Hematopoietic multipotent progenitor cell treated with erythropoietin and hydrocortisone succinate and interleukin-3 and kit ligand, for 15 days (in vitro differentiated cells): ENCODE data around the gene PROP1.
"Not testable (repeated sequence)": the region's sequence is repeated elsewhere in the genome, so short reads cannot be mapped to it uniquely, and the experiment has no call there.

Experiments
- DNase-seq: peaks from one replicate; pipeline ENCODE4 v3.0.0-alpha.2; 2015; ENCODE audit warnings: low spot score

Gene PROP1

DNA sequence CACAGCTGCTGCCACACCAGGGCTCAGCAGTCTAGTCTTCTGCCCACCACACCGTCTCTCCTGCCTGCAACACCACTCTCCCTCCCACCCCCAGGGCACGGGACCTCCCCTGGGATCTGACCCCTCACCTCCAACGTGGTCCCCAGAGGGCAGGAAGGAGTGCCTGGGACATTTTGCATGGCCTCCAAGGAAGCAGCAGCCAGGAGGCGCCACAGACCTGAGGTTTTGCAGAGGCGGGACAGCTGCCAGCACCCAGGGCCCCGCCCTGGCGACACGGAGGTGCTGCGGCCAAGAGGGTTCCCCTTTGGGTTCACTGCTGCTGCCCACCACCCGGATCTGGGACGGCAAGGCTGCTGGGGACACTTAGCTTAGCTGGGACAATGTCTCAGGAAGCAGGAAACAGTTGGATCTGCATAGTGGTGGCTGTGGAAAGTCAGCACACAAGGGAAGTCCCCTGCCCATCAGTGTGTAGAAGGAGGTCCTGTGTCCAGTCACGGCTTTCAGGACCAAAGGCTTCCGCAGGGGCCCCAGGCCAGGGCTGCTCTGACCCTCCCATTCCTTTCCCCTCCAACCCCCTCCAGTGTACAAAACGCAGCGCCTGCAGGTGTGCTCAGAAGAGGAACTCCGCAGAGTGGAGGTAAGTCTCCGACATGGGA is 13.8 kb downstream of the PROP1 start:
- no peak for DNase-seq

- no peak for DNase-seq
Measured at GRCh38 chr5:177981296-177982071, 14.6 kb downstream of the PROP1 start.

- no peak for DNase-seq
Measured at GRCh38 chr5:177980743-177981151, 15.3 kb downstream of the PROP1 start.

GRCh38 chr5:177977600-177977999 is 18.4 kb downstream of the PROP1 start:
- not testable (repeated sequence) for DNase-seq

DNA sequence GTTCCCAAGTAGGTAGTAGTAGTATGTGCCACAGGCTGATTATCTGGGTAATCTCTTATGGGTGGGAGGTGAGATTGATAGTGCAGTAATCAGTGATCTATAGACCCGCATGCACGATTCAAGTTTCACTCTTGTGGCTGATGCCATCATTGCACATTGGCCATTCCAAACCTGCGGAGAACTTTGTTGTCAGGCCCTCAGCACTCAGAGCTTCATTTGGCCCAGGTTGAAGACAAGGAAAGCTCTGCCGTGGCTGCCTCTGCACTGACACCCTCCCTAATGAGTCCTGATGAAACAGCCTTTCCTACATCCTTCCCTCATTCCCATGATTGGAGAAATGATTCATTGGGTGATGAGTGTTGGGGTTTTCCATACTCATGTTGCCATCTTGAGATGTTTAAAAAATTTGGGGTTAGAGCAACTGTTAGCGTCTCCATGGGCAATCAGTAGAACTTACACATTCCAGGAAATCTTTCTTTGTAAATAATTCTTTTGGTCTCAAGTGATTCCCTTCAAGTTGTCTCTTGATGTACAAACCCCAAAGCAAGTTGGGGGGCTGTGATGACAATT is 22.9 kb downstream of the PROP1 start:
- no peak for DNase-seq

DNA sequence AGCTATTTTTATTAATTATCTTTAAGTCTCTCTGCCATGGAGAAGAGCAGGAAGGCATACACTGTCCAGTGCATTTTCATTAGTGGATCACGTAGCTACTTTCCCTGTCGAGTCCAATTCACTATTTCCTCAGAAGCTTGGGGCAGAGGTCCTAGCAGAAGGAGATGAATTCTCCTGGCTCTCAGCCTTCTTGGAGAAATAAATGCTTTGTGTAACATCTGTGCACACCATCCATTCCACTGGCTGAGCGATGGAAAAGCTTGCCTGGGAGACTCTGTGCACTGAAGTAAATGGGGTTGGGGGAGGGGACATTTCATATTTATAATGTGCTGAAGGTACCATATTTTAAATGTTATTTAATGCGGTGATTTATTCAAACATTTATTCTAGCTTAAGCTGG is 23.4 kb downstream of the PROP1 start:
- DNase-seq = no peak

GRCh38 chr5:177972014-177972413 is 24.0 kb downstream of the PROP1 start:
- DNase-seq = not testable (repeated sequence)

DNA sequence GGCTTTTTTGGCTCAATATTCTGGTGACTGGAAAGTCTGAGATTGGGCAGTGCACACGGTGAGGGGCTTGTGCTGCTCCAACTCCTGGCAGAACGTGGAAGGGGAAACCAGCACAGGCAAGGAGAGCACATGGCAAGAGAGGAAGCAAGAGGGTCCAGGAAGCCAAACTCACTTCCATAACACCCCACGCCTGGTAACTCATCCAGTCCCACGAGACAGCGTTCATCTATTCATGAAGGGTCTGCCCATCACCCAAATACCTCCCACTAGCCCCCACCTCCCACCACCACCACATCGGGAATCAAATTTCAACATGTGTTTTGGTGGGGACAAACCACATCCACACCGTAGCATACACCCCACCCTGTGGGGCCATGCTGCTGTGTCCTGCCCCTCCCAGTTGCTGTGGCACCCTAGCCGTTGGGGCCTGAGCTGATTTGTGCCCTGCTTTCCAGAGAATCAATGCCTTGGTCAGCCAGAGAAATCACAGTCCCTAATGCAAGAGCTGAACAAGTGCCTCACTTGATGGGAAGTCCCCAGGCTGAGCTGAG is 27.3 kb downstream of the PROP1 start:
- DNase-seq = no peak

GRCh38 chr5:177967221-177967887 is 28.7 kb downstream of the PROP1 start:
- no peak for DNase-seq

GRCh38 chr5:177966839-177967166 is 29.2 kb downstream of the PROP1 start:
- no peak for DNase-seq

- no peak for DNase-seq
Measured at GRCh38 chr5:177966009-177966838, 29.8 kb downstream of the PROP1 start.

DNA sequence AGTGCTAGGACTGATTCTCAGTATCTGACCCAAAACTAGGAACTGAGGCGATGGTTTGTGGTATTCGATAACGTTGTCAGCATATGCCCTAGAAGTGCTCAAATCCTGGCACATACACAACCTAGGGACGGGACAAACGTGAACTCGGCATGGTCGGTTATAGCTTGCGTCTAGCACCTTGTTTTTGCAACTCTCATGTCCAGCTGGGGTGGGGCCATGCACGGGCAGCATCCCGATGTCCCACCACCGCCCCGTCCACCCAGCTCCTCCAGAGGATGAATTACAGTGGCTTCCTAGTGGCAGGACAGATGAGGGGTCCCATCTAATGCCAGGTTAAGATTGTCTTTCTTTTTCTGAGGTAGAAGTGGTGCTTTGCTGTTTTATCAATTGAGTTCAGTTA is 31.6 kb downstream of the PROP1 start:
- DNase-seq = no peak

GRCh38 chr5:177963966-177964365 is 32.1 kb downstream of the PROP1 start:
- DNase-seq = no peak

DNA sequence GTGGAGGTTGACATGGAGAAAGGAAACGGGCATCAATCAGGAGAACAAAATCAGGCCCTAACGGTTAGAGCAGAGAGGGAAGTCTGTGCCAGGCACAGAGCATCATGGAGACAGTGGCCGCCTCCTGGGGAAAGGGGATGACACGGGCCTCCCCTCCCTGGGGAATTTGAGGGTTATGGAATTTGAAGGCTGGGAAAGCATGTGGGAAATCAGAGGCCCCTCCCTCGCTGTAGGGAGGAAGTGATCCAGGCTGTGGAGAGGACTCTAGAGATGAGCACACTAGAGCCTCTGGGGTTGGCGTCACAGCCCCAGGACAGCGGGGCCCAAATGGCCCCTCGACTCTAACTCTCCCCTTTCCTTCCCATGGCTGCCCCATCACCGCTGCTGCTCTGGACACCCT is 36.7 kb downstream of the PROP1 start:
- no peak for DNase-seq

GRCh38 chr5:177958696-177959095 is 37.3 kb downstream of the PROP1 start:
- DNase-seq = no peak

DNA sequence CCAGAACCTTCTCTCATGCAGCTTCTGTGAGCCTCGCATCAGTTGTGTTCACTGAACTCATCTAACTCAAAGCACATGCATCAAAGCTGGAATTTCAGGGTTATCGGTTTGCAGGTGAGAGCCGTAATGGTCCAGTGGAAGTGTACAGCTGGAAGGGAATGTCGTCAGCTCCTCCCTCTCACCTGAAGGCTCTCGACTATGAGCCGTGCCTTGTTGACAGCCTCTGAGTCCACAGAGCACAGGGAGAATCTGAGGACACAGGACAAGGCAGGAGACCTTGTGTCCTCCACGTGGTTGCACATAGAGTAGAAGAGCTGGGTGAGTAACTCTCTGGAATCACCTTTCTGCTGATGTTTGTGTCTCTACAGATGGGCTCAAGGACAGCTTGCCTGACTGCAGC is 38.8 kb downstream of the PROP1 start:
- DNase-seq = no peak

- not testable (repeated sequence) for DNase-seq
Measured at GRCh38 chr5:177953101-177953500, 42.9 kb downstream of the PROP1 start.

GRCh38 chr5:177949656-177950055 is 46.4 kb downstream of the PROP1 start:
- DNase-seq = not testable (repeated sequence)

GRCh38 chr5:177949065-177949464 is 47.0 kb downstream of the PROP1 start:
- not testable (repeated sequence) for DNase-seq

DNA sequence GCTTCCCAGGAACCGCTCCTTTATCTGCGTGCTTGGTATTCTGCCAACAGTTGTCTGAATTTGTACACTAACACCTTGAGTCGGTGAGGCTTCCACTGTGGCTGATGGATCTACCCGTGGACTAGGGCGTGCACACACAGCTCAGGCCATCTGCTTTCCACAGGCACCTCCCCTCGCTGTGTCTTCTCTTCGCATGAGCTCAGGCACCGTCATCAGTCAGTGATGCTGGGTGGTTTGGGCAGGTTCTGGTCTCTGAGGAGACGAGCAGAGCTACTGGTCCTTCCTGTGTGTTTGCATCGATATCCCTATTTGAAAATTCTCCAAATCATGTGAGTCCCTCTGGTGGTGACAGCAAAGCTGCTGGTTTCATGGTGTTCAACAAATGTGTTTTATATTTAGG is 48.1 kb downstream of the PROP1 start:
- DNase-seq = not testable (repeated sequence)

GRCh38 chr5:177945601-177946283 is 50.3 kb downstream of the PROP1 start:
- not testable (repeated sequence) for DNase-seq
